ENCODE measurements around the gene RPS6KA2.

DNA sequence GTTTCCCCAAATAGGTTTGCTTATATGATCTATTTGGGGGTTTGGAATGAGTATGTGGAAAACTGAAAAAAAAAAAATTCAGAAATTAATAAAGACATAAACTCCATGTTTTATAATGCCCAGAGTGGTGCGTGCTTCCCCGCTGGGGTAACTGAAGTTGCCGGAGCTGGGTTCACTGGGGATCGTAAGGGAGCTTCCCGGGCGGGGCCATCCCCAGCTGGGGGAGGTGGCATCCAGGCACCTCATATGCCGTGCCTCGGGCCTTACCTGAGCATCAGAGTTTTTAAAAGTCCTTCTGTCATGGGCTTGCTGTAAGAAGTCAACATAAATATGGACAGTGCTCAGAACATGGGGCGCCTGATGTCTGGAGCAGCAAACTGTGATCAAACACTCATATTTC is 22.7 kb downstream of the RPS6KA2 start:
- TF ChIP-seq, protein P1, sequence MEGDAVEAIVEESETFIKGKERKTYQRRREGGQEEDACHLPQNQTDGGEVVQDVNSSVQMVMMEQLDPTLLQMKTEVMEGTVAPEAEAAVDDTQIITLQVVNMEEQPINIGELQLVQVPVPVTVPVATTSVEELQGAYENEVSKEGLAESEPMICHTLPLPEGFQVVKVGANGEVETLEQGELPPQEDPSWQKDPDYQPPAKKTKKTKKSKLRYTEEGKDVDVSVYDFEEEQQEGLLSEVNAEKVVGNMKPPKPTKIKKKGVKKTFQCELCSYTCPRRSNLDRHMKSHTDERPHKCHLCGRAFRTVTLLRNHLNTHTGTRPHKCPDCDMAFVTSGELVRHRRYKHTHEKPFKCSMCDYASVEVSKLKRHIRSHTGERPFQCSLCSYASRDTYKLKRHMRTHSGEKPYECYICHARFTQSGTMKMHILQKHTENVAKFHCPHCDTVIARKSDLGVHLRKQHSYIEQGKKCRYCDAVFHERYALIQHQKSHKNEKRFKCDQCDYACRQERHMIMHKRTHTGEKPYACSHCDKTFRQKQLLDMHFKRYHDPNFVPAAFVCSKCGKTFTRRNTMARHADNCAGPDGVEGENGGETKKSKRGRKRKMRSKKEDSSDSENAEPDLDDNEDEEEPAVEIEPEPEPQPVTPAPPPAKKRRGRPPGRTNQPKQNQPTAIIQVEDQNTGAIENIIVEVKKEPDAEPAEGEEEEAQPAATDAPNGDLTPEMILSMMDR (conservative IDR thresholded peaks at IDR 0.05), result no peak
- TF ChIP-seq ZFX (IDR thresholded peaks at IDR 0.05), result no peak

Data from C4-2B (cell line).